MCF 10A (cell line): ENCODE data around the gene CBX4. TPM values are rescaled to one million over a fixed set of nuclear protein-coding genes. Genes with fewer than 3 reads are reported as not detected.

Experiments used
- BruUV-seq: library from RNA; stranded (reverse); fragments of 400-500 nt; replicated peaks from 2 replicates; lab custom pipeline; 2021; lab: Mats Ljungman, UMichigan
- CTCF ChIA-PET: fragments of 300-600 bp; sonication (Branson Sonifier 250); formaldehyde crosslinking; extraction: SDS; loops from one replicate; lab custom pipeline; 2021; ENCODE audit warnings: antibody characterized with exemption, inconsistent platforms; lab: Yijun Ruan, JAX
- POLR2A ChIA-PET: fragments of 300-600, 350-650 bp; sonication (Branson Sonifier 250); formaldehyde crosslinking; extraction: SDS; loops from one replicate; lab custom pipeline; 2020; ENCODE audit warnings: antibody characterized with exemption, inconsistent platforms; lab: Yijun Ruan, JAX
- DNase-seq: peaks from one replicate; pipeline ENCODE4 v3.0.0-alpha.2; 2018; ENCODE audit not compliant: unreplicated experiment
- H3K27ac Mint-ChIP-seq: one replicate; pipeline ENCODE4 v1.8.0; 2022; ENCODE audit warnings: mild to moderate bottlenecking, low read depth, mixed read lengths; ENCODE audit not compliant: unreplicated experiment
- H3K27me3 Mint-ChIP-seq: one replicate; pipeline ENCODE4 v1.8.0; 2022; ENCODE audit warnings: mixed read lengths; ENCODE audit not compliant: insufficient read depth, unreplicated experiment
- H3K36me3 Mint-ChIP-seq: one replicate; pipeline ENCODE4 v1.8.0; 2022; ENCODE audit warnings: mild to moderate bottlenecking, moderate library complexity, mixed read lengths; ENCODE audit not compliant: insufficient read depth, unreplicated experiment
- H3K4me1 Mint-ChIP-seq: one replicate; pipeline ENCODE4 v1.8.0; 2022; ENCODE audit warnings: mixed read lengths; ENCODE audit not compliant: insufficient read depth, unreplicated experiment
- H3K4me3 Mint-ChIP-seq: one replicate; pipeline ENCODE4 v1.8.0; 2022; ENCODE audit warnings: mild to moderate bottlenecking, moderate library complexity, mixed read lengths; ENCODE audit not compliant: unreplicated experiment
- H3K9me3 Mint-ChIP-seq: one replicate; pipeline ENCODE4 v1.8.0; 2022; ENCODE audit warnings: mixed read lengths; ENCODE audit not compliant: unreplicated experiment
- intact Hi-C: fragments of 100-400 bp; cut with micrococcal nuclease; formaldehyde crosslinking; loops from 2 replicates; pipeline ENCODE4 v1.14.1; 2022
- total RNA-seq: library from RNA; stranded (reverse); gene quantifications from 2 replicates; pipeline ENCODE4 v1.2.3, GENCODE V29; 2022
- TF ChIP-seq, protein P1 (sequence below): fragments of 200-600 bp; IDR thresholded peaks from one replicate; pipeline ENCODE4 v1.8.0; 2022; ENCODE audit warnings: antibody characterized with exemption, mild to moderate bottlenecking; ENCODE audit not compliant: unreplicated experiment

Gene CBX4
- total RNA-seq, 1 experiment from 2014 or later, result 89.7 TPM

DNA sequence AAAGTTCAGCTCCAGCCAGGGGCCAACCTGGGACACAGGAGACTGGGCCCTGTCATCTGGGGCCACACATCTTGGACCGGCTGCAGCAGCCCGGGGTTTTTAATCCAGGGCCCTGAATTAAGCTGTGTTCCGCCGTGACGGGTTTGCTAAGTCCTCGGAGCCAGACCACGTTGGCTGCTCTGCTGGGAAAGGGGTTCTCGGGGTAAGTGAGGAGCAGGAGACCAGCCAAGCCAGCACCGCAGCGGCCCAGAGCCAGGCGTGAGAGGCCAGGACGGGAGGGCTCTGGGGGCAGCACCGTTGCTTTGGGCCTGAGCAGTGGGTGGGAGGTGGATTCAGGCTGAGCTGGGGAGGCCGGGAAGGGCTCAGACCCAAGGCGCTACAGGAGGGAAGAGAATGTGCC, 31.3 kb upstream of the CBX4 start:
- no TSS peak for BruUV-seq
- intact Hi-C loops, result no loop called here
- DNase-seq, result no peak
- ChIA-PET CTCF (interaction anchor here (0.6 kb wide), 1 partner anchor 470 kb away, joined by 4 read pairs; no protein-coding TSS in a partner anchor), POLR2A (no interaction called here)
- H3K27me3 Mint-ChIP-seq, result peaks cover 2% of the 10 kb centered on the region
- H3K4me3 Mint-ChIP-seq, result no peak overlapping the region
- H3K4me1 Mint-ChIP-seq, result no peaks in the 10 kb centered on the region
- no peak overlapping the region for H3K27ac Mint-ChIP-seq
- TF ChIP-seq, protein P1, sequence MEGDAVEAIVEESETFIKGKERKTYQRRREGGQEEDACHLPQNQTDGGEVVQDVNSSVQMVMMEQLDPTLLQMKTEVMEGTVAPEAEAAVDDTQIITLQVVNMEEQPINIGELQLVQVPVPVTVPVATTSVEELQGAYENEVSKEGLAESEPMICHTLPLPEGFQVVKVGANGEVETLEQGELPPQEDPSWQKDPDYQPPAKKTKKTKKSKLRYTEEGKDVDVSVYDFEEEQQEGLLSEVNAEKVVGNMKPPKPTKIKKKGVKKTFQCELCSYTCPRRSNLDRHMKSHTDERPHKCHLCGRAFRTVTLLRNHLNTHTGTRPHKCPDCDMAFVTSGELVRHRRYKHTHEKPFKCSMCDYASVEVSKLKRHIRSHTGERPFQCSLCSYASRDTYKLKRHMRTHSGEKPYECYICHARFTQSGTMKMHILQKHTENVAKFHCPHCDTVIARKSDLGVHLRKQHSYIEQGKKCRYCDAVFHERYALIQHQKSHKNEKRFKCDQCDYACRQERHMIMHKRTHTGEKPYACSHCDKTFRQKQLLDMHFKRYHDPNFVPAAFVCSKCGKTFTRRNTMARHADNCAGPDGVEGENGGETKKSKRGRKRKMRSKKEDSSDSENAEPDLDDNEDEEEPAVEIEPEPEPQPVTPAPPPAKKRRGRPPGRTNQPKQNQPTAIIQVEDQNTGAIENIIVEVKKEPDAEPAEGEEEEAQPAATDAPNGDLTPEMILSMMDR, result no peak
- H3K36me3 Mint-ChIP-seq, result no peaks in the 10 kb centered on the region
- H3K9me3 Mint-ChIP-seq, result no peaks in the 10 kb centered on the region

- ChIA-PET CTCF (no interaction called here), POLR2A (no interaction called here)
- H3K27ac Mint-ChIP-seq, result no peak overlapping the region
- no peak overlapping the region for H3K4me3 Mint-ChIP-seq
- H3K4me1 Mint-ChIP-seq, result no peaks in the 10 kb centered on the region
- TF ChIP-seq, protein P1, result no peak
- H3K9me3 Mint-ChIP-seq, result no peaks in the 10 kb centered on the region
- H3K36me3 Mint-ChIP-seq, result no peaks in the 10 kb centered on the region
- BruUV-seq, result no TSS peak
- intact Hi-C loops, result no loop called here
- no peak for DNase-seq
- peaks cover 27% of the 10 kb centered on the region for H3K27me3 Mint-ChIP-seq
Measured at GRCh38 chr17:79866791-79867518, 27.7 kb upstream of the CBX4 start.

DNA sequence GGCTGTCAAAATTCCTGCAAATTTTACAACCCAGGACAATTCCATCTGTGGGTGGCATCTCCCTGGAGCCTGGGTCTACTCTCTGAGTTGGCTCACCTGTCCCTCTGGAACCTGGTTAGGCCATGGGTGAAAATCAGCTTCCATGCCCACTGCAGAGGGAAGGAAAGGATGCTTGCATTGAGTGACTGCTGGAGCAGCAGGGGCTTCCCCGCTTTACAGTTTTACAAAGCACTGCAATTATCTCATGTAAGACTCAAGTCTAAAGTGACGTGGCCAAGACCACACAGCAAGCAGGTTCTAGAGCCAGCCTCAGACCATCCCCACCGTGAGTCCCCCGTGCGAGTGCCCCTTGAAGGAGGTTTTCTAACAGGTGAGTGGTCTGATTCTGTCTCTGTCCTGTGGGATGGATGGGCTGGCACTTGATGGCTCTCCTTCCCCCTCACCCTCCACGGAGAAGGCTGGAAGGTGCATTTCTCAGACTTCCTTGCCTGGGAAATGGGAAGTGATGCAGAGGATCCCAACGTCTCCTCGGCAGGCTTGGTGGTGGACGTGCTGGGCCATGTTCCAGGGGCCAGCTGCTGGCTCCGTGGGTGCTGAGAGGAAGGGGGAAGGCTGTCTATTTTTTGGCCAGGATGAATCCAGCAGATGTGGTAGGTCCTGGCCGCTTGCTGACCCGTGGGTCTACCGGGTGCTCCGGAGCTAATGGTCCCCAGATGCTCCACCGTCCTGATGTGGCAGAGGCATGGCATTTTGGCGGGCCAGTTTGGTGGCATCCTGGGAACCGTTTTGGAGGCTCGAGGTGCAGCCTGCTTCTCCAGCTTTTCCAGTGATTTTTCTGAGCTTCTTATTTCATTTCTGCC, 26.3 kb upstream of the CBX4 start:
- TF ChIP-seq, protein P1, result no peak
- DNase-seq, result no peak
- Mint-ChIP-seq H3K9me3 (no peaks in the 10 kb centered on the region), H3K27ac (no peak overlapping the region), H3K27me3 (peaks cover 33% of the 10 kb centered on the region), H3K4me1 (no peaks in the 10 kb centered on the region), H3K36me3 (no peaks in the 10 kb centered on the region), H3K4me3 (no peak overlapping the region)
- ChIA-PET CTCF (interaction anchor here (0.6 to 0.8 kb wide), 2 partner anchors 9 to 637 kb away, joined by 3 to 4 read pairs; no protein-coding TSS in a partner anchor), POLR2A (interaction anchor here (1.3 kb wide), 1 partner anchor 13 kb away, joined by 3 read pairs; no protein-coding TSS in a partner anchor)
- BruUV-seq, result no TSS peak
- intact Hi-C loops, result no loop called here
